K562 (cell line): Measurements from ENCODE around the gene SLC4A9. TPM values are rescaled to one million over a fixed set of nuclear protein-coding genes. Genes with fewer than 3 reads are reported as not detected.

ENCODE experiments used
- ATAC-seq: fragments of 200-7000 bp; cut with Tn5 transposase; 3 replicates; pipeline ENCODE4 v1.9.1; 2020; ENCODE audit warnings: moderate library complexity
- BruUV-seq: library from RNA; stranded (reverse); fragments of 400-500 nt; replicated peaks from 2 replicates; lab custom pipeline; 2021; lab: Mats Ljungman, UMichigan
- CTCF ChIA-PET: fragments of 300-600 bp; formaldehyde crosslinking; extraction: SDS; loops from one replicate; lab custom pipeline; 2021; ENCODE audit warnings: low intra/inter-chr PET ratio; lab: Yijun Ruan, JAX
- POLR2A ChIA-PET: fragments of 300-600, 350-650 bp; sonication (Branson Sonifier 250); formaldehyde crosslinking; extraction: SDS; loops from one replicate; lab custom pipeline; 2021; ENCODE audit warnings: antibody characterized with exemption, inconsistent platforms; lab: Yijun Ruan, JAX
- DNase-seq, 4 experiments: peaks; one replicate each; pipeline versions ENCODE4 v3.0.0 to v3.0.0-alpha.2; 2011 to 2018; ENCODE audit warnings: low spot score in 3 of 4, mixed read lengths in 3 of 4; ENCODE audit errors: extremely low read depth in 1 of 4
- FAIRE-seq: peaks from 2 replicates; lab custom pipeline; 2011; peaks lifted over from hg19 to GRCh38; lab: Jason Lieb, UNC
- H2AFZ ChIP-seq: 2 replicates; pipeline ENCODE4 v1.6.0; 2011; ENCODE audit warnings: low read depth, low read length, control low read depth, inconsistent platforms
- H3K27ac ChIP-seq: fragments of 200-600 bp; 3 replicates; pipeline ENCODE4 v1.8.0; 2011; ENCODE audit warnings: low read depth, mild to moderate bottlenecking, control low read depth, inconsistent platforms, low read length, moderate library complexity, mixed read lengths; ENCODE audit errors: extremely low read depth
- H3K27me3 ChIP-seq, 2 experiments: fragments of 300-600 bp in 1 of 2; 2 replicates in 1 of 2; 3 replicates in 1 of 2; pipeline versions ENCODE4 v1.6.0 to v1.8.0; 2011; ENCODE audit warnings: inconsistent platforms in 2 of 2, low read length in 2 of 2, mild to moderate bottlenecking in 1 of 2, mixed read lengths in 1 of 2, moderate library complexity in 1 of 2; ENCODE audit not compliant: control insufficient read depth in 2 of 2, insufficient read depth in 2 of 2
- H3K36me3 ChIP-seq: fragments of 300-600 bp; 3 replicates; pipeline ENCODE4 v1.8.0; 2011; ENCODE audit warnings: mild to moderate bottlenecking, low read length, inconsistent platforms; ENCODE audit not compliant: control insufficient read depth, insufficient read depth
- H3K4me1 ChIP-seq, 2 experiments: fragments of 200-600 bp in 1 of 2; replicated peaks in 1 of 2; 2 replicates in 1 of 2; 3 replicates in 1 of 2; pipeline versions ENCODE4 v1.5.1 to v1.8.0; 2011; ENCODE audit warnings: inconsistent platforms in 2 of 2, low read length in 2 of 2, mild to moderate bottlenecking in 1 of 2, mixed read lengths in 1 of 2, moderate library complexity in 1 of 2; ENCODE audit not compliant: control insufficient read depth in 2 of 2, insufficient read depth in 2 of 2
- H3K4me2 ChIP-seq: 2 replicates; pipeline ENCODE4 v1.6.1; 2011; ENCODE audit warnings: low read length, control low read depth, inconsistent platforms, mixed read lengths; ENCODE audit not compliant: insufficient read depth
- H3K4me3 ChIP-seq: fragments of 200-600 bp; sonication (generic), shearing (Covaris generic); 2 replicates; pipeline ENCODE4 v1.5.1; 2016; ENCODE audit warnings: control low read depth, inconsistent platforms
- H3K79me2 ChIP-seq: fragments of 200-600 bp; 3 replicates; pipeline ENCODE4 v1.8.0; 2011; ENCODE audit warnings: low read length, inconsistent platforms; ENCODE audit not compliant: control insufficient read depth, insufficient read depth
- H3K9ac ChIP-seq, 2 experiments: 2 replicates each; pipeline versions ENCODE4 v1.6.0 to v1.6.1; 2011; ENCODE audit warnings: low read depth in 2 of 2, low read length in 2 of 2, control low read depth in 1 of 2, inconsistent platforms in 1 of 2, mild to moderate bottlenecking in 1 of 2, mixed read lengths in 1 of 2; ENCODE audit not compliant: insufficient read depth in 1 of 2
- H3K9me1 ChIP-seq: one replicate; pipeline ENCODE4 v1.6.0; 2011; ENCODE audit warnings: inconsistent platforms, mild to moderate bottlenecking, low read length, moderate library complexity; ENCODE audit not compliant: control insufficient read depth, insufficient read depth
- H3K9me3 ChIP-seq: replicated peaks from 2 replicates; pipeline ENCODE4 v1.5.1; 2011; ENCODE audit warnings: low read depth, low read length, inconsistent platforms; ENCODE audit not compliant: control insufficient read depth, insufficient read depth
- H4K20me1 ChIP-seq: replicated peaks from 2 replicates; pipeline ENCODE4 v1.6.1; 2011; ENCODE audit warnings: low read length, inconsistent platforms, mixed read lengths; ENCODE audit not compliant: control insufficient read depth, insufficient read depth
- ESRRA ChIP-seq: fragments of 450-650 bp; IDR thresholded peaks from 2 replicates; pipeline ENCODE4 v1.6.1; 2014; ENCODE audit warnings: low read depth, mild to moderate bottlenecking, moderate library complexity, borderline replicate concordance
- GTF2A2 ChIP-seq: IDR thresholded peaks from 2 replicates; pipeline ENCODE4 v1.6.1; 2016; ENCODE audit warnings: mild to moderate bottlenecking, missing genetic modification characterization, missing compliant biosample characterization
- MCM2 ChIP-seq: fragments of 450-650 bp; IDR thresholded peaks from 2 replicates; pipeline ENCODE4 v1.6.1; 2017; ENCODE audit warnings: low read depth, mild to moderate bottlenecking
- MIER1 ChIP-seq: fragments of 450-650 bp; IDR thresholded peaks from 2 replicates; pipeline ENCODE4 v1.6.1; 2016; ENCODE audit warnings: antibody characterized with exemption, mild to moderate bottlenecking, low read depth
- NFIC ChIP-seq: fragments of 450-650 bp; IDR thresholded peaks from 2 replicates; pipeline ENCODE4 v1.6.1; 2017; ENCODE audit warnings: mild to moderate bottlenecking, inconsistent platforms
- U2AF1 ChIP-seq: fragments of 200-400 bp; formaldehyde crosslinking; optimal IDR thresholded peaks from 2 replicates; pipeline ENCODE3; 2017; ENCODE audit warnings: mild to moderate bottlenecking, low read depth, low read length, moderate library complexity
- ZNF584 ChIP-seq: fragments of 200-800 bp; sonication (Bioruptor generic); IDR thresholded peaks from 2 replicates; pipeline ENCODE4 v1.6.1; 2016; ENCODE audit warnings: low read depth, mild to moderate bottlenecking, missing genetic modification characterization, missing compliant biosample characterization
- ZNF695 ChIP-seq: fragments of 450-650 bp; formaldehyde crosslinking; IDR thresholded peaks from 2 replicates; pipeline ENCODE4 v1.4.0; 2020; ENCODE audit warnings: mild to moderate bottlenecking, moderate library complexity
- WGBS: fragments of 100-300 bp; shearing (Covaris generic); methylation state at CpG from one replicate; pipeline ENCODE4 v1.1.6; 2016; ENCODE audit warnings: low coverage, mixed read lengths; ENCODE audit not compliant: insufficient coverage; ENCODE audit errors: missing lambda C conversion rate; 5-methylcytosine and 5-hydroxymethylcytosine counted together
- in situ Hi-C: fragments of 300-500 bp; cut with MboI; formaldehyde crosslinking; loops from 4 replicates; pipeline ENCODE4 v1.15.0; 2018; ENCODE audit warnings: inconsistent platforms, mixed read lengths
- intact Hi-C: fragments of 100-400 bp; cut with micrococcal nuclease; formaldehyde crosslinking; loops from 2 replicates; pipeline ENCODE4 v1.14.2; 2022
- polyA plus RNA-seq, 8 experiments: library from polyadenylated mRNA; depleted of rRNA in 4 of 8; stranded (reverse) in 5 of 8; unstranded in 3 of 8; fragments of >200 nt; fragmentation: Nextera tagmentation in 2 of 8; fragmentation: Illumina TruSeq in 1 of 8; extraction: Ambion mirVana in 2 of 8; extraction: Trizol in 1 of 8; gene quantifications; 2 replicates each; pipeline versions ENCODE4 v1.2.1 to v1.2.3, GENCODE V29; 2011 to 2014; ENCODE audit warnings: inconsistent platforms in 1 of 8, missing spikeins in 1 of 8
- total RNA-seq, 7 experiments: library from RNA; depleted of rRNA in 6 of 7; stranded (reverse); fragments of >200 nt in 6 of 7; fragmentation: Illumina TruSeq in 2 of 7; extraction: Trizol in 2 of 7; gene quantifications; 2 replicates each; pipeline versions ENCODE4 v1.2.1 to v1.2.3, GENCODE V29; 2011 to 2021; ENCODE audit warnings: low replicate concordance in 1 of 7
- TF ChIP-seq, protein P1 (sequence below): IDR thresholded peaks from 2 replicates; pipeline ENCODE4 v1.6.1; 2012; ENCODE audit warnings: low read depth, low read length, improper control_type of control experiment, borderline replicate concordance
- TF ChIP-seq, protein P2 (sequence below): fragments of 250-450 bp; sonication (Bioruptor Pico); IDR thresholded peaks from 2 replicates; pipeline ENCODE4 v1.4.0; 2020; ENCODE audit warnings: mild to moderate bottlenecking, moderate library complexity

Gene SLC4A9
- total and polyA plus RNA-seq, 9 of the 15 experiments (the other 6 are each of a cell fraction or from before 2014, with no cell fraction given), result 0.05 to 0.13 TPM; not detected in 7

DNA sequence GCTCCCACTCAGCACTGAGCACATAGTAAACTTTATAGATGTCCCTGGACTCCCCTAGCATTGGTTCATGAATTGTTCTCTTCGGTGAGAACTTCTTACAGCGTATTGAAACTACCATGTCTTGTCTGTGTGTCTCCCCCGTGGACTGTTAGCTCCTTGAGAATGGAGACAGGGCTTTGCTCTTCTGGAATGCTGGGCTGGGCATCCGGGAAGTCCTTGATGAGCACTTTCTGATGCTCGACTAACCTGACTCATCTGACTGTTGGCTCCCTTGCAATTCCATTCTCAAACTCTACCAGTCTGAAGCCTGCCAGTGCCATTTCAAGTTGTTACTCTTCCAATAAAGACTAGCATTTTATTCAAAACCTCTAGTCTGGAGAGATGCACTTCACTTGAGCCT lies 42.1 kb upstream of the SLC4A9 start:
- no peaks in the 10 kb centered on the region for H4K20me1 ChIP-seq
- WGBS, result 10% methylated on average over 5 of the region's 5 CpGs
- ChIA-PET POLR2A (interaction anchor here (1.0 to 1.5 kb wide), 3 partner anchors 12 to 56 kb away, joined by 3 to 5 read pairs (median 4); partner anchors contain the start of gene PFDN1), CTCF (no interaction called here)
- no peaks in the 10 kb centered on the region for H3K9me3 ChIP-seq
- no peaks in the 10 kb centered on the region for H3K9me1 ChIP-seq
- ATAC-seq (peak; percentile 39; the same call in 2 of the 3 replicates), DNase-seq (no peak), FAIRE-seq (peak; percentile 66)
- H3K4me1 ChIP-seq, result no peaks in the 10 kb centered on the region
- no peaks in the 10 kb centered on the region for H3K36me3 ChIP-seq
- no peak overlapping the region; the same call in none of the 2 replicates for H2AFZ ChIP-seq
- in situ Hi-C loops, result no loop called here
- no peaks in the 10 kb centered on the region; a peak in 1 of 5 replicates for H3K27me3 ChIP-seq
- intact Hi-C loops, result no loop called here
- H3K27ac ChIP-seq, result no peak overlapping the region
- no peaks in the 10 kb centered on the region for H3K79me2 ChIP-seq
- H3K4me3 ChIP-seq, result no peak overlapping the region
- H3K4me2 ChIP-seq, result no peak overlapping the region
- no TSS peak for BruUV-seq
- TF ChIP-seq U2AF1 (no peak), NFIC (no peak), MIER1 (no peak)
- TF ChIP-seq, all 486 proteins: peak for 0
- H3K9ac ChIP-seq, result no peak overlapping the region

DNA sequence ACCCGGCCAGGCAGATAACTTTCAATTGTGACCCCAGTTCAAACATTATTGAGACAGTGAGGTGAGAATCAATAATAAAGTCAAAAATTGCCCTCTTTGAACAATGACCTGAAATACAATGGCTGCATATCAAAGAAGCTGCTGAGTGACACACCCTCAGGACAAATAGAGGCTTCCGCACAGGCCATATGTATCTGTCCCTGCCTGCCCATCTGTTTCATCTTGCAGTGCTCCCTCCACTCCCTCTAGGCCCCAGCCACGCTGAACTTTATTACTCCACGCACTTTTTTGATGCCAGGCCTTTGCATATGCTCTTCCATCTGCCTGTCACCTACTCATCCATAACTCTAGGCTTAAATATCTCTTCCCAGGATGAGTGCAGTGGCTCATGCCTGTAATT lies 41.2 kb upstream of the SLC4A9 start:
- Histone ChIP-seq H3K9me1 (no peaks in the 10 kb centered on the region), H3K4me3 (no peak overlapping the region), H3K27ac (no peak overlapping the region), H2AFZ (no peak overlapping the region), H3K4me2 (no peak overlapping the region), H3K36me3 (no peaks in the 10 kb centered on the region), H3K9ac (no peak overlapping the region), H3K27me3 (no peaks in the 10 kb centered on the region; a peak in 1 of 5 replicates), H4K20me1 (no peaks in the 10 kb centered on the region), H3K79me2 (no peaks in the 10 kb centered on the region), H3K4me1 (no peaks in the 10 kb centered on the region), H3K9me3 (no peaks in the 10 kb centered on the region)
- FAIRE-seq, result no peak
- intact Hi-C loops, result no loop called here
- POLR2A ChIA-PET, result no interaction called here
- peak; percentile 30; the same call in 1 of the 3 replicates for ATAC-seq
- in situ Hi-C loops, result no loop called here
- 29% methylated on average over 4 of the region's 4 CpGs for WGBS
- no peak for DNase-seq
- CTCF ChIA-PET, result no interaction called here
- no TSS peak for BruUV-seq
- TF ChIP-seq ZNF584 (CRISPR knock-in tag) (no peak), ZNF695 (CRISPR knock-in tag) (no peak), GTF2A2 (tag) (no peak), ESRRA (no peak), MCM2 (no peak)
- TF ChIP-seq, protein P1, sequence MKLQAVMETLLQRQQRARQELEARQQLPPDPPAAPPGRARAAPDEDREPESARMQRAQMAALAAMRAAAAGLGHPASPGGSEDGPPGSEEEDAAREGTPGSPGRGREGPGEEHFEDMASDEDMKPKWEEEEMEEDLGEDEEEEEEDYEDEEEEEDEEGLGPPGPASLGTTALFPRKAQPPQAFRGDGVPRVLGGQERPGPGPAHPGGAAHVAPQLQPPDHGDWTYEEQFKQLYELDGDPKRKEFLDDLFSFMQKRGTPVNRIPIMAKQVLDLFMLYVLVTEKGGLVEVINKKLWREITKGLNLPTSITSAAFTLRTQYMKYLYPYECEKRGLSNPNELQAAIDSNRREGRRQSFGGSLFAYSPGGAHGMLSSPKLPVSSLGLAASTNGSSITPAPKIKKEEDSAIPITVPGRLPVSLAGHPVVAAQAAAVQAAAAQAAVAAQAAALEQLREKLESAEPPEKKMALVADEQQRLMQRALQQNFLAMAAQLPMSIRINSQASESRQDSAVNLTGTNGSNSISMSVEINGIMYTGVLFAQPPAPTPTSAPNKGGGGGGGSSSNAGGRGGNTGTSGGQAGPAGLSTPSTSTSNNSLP, result no peak
- TF ChIP-seq, protein P2, sequence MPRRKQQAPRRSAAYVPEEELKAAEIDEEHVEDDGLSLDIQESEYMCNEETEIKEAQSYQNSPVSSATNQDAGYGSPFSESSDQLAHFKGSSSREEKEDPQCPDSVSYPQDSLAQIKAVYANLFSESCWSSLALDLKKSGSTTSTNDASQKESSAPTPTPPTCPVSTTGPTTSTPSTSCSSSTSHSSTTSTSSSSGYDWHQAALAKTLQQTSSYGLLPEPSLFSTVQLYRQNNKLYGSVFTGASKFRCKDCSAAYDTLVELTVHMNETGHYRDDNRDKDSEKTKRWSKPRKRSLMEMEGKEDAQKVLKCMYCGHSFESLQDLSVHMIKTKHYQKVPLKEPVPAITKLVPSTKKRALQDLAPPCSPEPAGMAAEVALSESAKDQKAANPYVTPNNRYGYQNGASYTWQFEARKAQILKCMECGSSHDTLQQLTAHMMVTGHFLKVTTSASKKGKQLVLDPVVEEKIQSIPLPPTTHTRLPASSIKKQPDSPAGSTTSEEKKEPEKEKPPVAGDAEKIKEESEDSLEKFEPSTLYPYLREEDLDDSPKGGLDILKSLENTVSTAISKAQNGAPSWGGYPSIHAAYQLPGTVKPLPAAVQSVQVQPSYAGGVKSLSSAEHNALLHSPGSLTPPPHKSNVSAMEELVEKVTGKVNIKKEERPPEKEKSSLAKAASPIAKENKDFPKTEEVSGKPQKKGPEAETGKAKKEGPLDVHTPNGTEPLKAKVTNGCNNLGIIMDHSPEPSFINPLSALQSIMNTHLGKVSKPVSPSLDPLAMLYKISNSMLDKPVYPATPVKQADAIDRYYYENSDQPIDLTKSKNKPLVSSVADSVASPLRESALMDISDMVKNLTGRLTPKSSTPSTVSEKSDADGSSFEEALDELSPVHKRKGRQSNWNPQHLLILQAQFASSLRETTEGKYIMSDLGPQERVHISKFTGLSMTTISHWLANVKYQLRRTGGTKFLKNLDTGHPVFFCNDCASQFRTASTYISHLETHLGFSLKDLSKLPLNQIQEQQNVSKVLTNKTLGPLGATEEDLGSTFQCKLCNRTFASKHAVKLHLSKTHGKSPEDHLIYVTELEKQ (CRISPR knock-in tag), result no peak
